Left renal pelvis (tissue), 4 donors: Measurements from ENCODE around the gene SELENBP1. TPM values are rescaled to one million over a fixed set of nuclear protein-coding genes. Genes with fewer than 3 reads are reported as not detected.

Experiments
- DNase-seq, 4 donors: peaks; one replicate each; pipeline ENCODE4 v3.0.0-alpha.2; 2013; ENCODE audit warnings: low read depth in 4 of 4, low spot score in 3 of 4
- polyA plus RNA-seq, 4 donors: library from polyadenylated mRNA; unstranded; fragments of 120-200 nt; gene quantifications; one replicate each; pipeline ENCODE4 v1.2.1, GENCODE V29; 2013; ENCODE audit not compliant: insufficient read length in 4 of 4

SELENBP1 gene
- polyA plus RNA-seq, 4 donors: 44.2 to 104 (median 51.2) TPM

GRCh38 chr1:151346082-151346768 is 26.3 kb downstream of the SELENBP1 start:
- DNase-seq: no peak

GRCh38 chr1:151344291-151344690 is 28.2 kb downstream of the SELENBP1 start:
- no peak for DNase-seq

GRCh38 chr1:151343587-151343986 is 28.9 kb downstream of the SELENBP1 start:
- DNase-seq: no peak

- DNase-seq: no peak
Measured at GRCh38 chr1:151342569-151342968, 29.9 kb downstream of the SELENBP1 start.

- no peak for DNase-seq
Measured at GRCh38 chr1:151342021-151342420, 30.5 kb downstream of the SELENBP1 start.

GRCh38 chr1:151340870-151341754 is 31.4 kb downstream of the SELENBP1 start:
- DNase-seq: peak in 2 of 4 donors; percentile 50 to 57

- DNase-seq: no peak
Measured at GRCh38 chr1:151336556-151336955, 35.9 kb downstream of the SELENBP1 start.

- no peak for DNase-seq
Measured at GRCh38 chr1:151334822-151335221, 37.7 kb downstream of the SELENBP1 start.

- no peak for DNase-seq
Measured at GRCh38 chr1:151327903-151328674, 44.4 kb downstream of the SELENBP1 start.

- peak; percentile 96 to 99 (median 98) for DNase-seq
Measured at GRCh38 chr1:151327223-151327902, 45.1 kb downstream of the SELENBP1 start, which contains the start of gene PI4KB. Gene PI4KB (minus strand): TSS chr1:151327416. CDS start chr1:151316481, 10,935 bp downstream.

- DNase-seq: peak in 1 of 4 donors; percentile 20
Measured at GRCh38 chr1:151326619-151327222, 45.8 kb downstream of the SELENBP1 start.

- DNase-seq: no peak
Measured at GRCh38 chr1:151325646-151326429, 46.7 kb downstream of the SELENBP1 start.

GRCh38 chr1:151325231-151325630 is 47.3 kb downstream of the SELENBP1 start:
- DNase-seq: no peak

- no peak for DNase-seq
Measured at GRCh38 chr1:151324390-151324930, 48.0 kb downstream of the SELENBP1 start.

GRCh38 chr1:151318975-151319374 is 53.5 kb downstream of the SELENBP1 start:
- DNase-seq: no peak

GRCh38 chr1:151315565-151316235 is 56.8 kb downstream of the SELENBP1 start:
- no peak for DNase-seq
